ENCODE results near the gene SERINC1.

GRCh38 chr6:122426597-122426996 is 45.0 kb downstream of the SERINC1 start:
- TF ChIP-seq BCLAF1 (IDR thresholded peaks at IDR 0.05; ENCODE audit: borderline replicate concordance in 1 of 2, control insufficient read depth in 1 of 2, low read depth in 2 of 2, low read length in 1 of 2) (no peak), RFX5 (IDR thresholded peaks at IDR 0.05; ENCODE audit: low read depth, low read length) (no peak)
